Suprapubic skin (tissue), 4 donors: ENCODE results near the gene RBP5. TPM values are rescaled to one million over a fixed set of nuclear protein-coding genes. Genes with fewer than 3 reads are reported as not detected.
"Not testable (repeated sequence)": the region's sequence is repeated elsewhere in the genome, so short reads cannot be mapped to it uniquely, and the experiment has no call there.

Source experiments
- DNase-seq, 2 donors: peaks; one replicate each; pipeline ENCODE4 v3.0.0-alpha.2; 2019; ENCODE audit warnings: low spot score in 2 of 2
- H3K27ac ChIP-seq: fragments of 200-600 bp; sonication (generic); one replicate; pipeline ENCODE4 v1.5.1; 2019
- H3K27me3 ChIP-seq: fragments of 200-600 bp; sonication (generic); one replicate; pipeline ENCODE4 v1.5.1; 2019
- H3K36me3 ChIP-seq: fragments of 200-600 bp; sonication (generic); one replicate; pipeline ENCODE4 v1.5.1; 2019
- H3K4me1 ChIP-seq: fragments of 200-600 bp; sonication (generic); one replicate; pipeline ENCODE4 v1.5.1; 2019
- H3K4me3 ChIP-seq: fragments of 200-600 bp; sonication (generic); one replicate; pipeline ENCODE4 v1.5.1; 2019; ENCODE audit warnings: mild to moderate bottlenecking
- H3K9me3 ChIP-seq: fragments of 200-600 bp; sonication (generic); one replicate; pipeline ENCODE4 v1.5.1; 2019
- CTCF ChIP-seq, 2 donors: fragments of 200-600 bp in 1 of 2; fragments of 450-650 bp in 1 of 2; sonication (generic) in 1 of 2; IDR thresholded peaks; one replicate each; pipeline ENCODE4 v1.5.1; 2016 to 2019; ENCODE audit warnings: antibody characterized with exemption in 2 of 2, mild to moderate bottlenecking in 1 of 2, moderate library complexity in 1 of 2
- EP300 ChIP-seq: sonication (generic); formaldehyde crosslinking; IDR thresholded peaks from one replicate; pipeline ENCODE4 v1.6.1; 2017; ENCODE audit warnings: antibody characterized with exemption
- POLR2A ChIP-seq, 2 donors: fragments of 450-650 bp; IDR thresholded peaks; one replicate each; pipeline ENCODE4 v1.6.1; 2017; ENCODE audit warnings: antibody characterized with exemption in 2 of 2, mild to moderate bottlenecking in 2 of 2, moderate library complexity in 2 of 2
- POLR2AphosphoS5 ChIP-seq, 3 donors: sonication (generic); formaldehyde crosslinking; IDR thresholded peaks; one replicate each; pipeline ENCODE4 v1.6.1; 2017; ENCODE audit warnings: antibody characterized with exemption in 3 of 3
- WGBS: methylation state at CpG from one replicate; pipeline ENCODE4 v1.1.5; 2018; 5-methylcytosine and 5-hydroxymethylcytosine counted together
- total RNA-seq, 4 donors: library from RNA; depleted of rRNA; stranded (reverse); fragments of >200 nt; gene quantifications; one replicate each; pipeline ENCODE4 v1.1.0, GENCODE V29; 2016

The RBP5 gene
- total RNA-seq, 4 donors from 2014 or later, result 0.98 to 2.1 TPM; not detected in 2

- peaks cover 38% of the 10 kb centered on the region for H3K4me1 ChIP-seq
- no peaks in the 10 kb centered on the region for H3K9me3 ChIP-seq
- H3K36me3 ChIP-seq, result peaks cover 5% of the 10 kb centered on the region
- H3K27ac ChIP-seq, result peak within 1 kb of the TSS; percentile 97
- DNase-seq, result peak; percentile 96 to 97
- TF ChIP-seq POLR2A (IDR thresholded peaks at IDR 0.05), result no peak
- peak in 2 of 3 donors; percentile 81 to 84 for TF ChIP-seq POLR2AphosphoS5 (IDR thresholded peaks at IDR 0.05)
- peak; percentile 33 for TF ChIP-seq EP300
- TF ChIP-seq CTCF (IDR thresholded peaks at IDR 0.05), result peak; percentile 93 to 99
- 12% methylated on average over 22 of the region's 23 CpGs for WGBS
- H3K27me3 ChIP-seq, result no peaks in the 10 kb centered on the region
- H3K4me3 ChIP-seq, result peak within 1 kb of the TSS; percentile 63
These were observed 19.7 kb downstream of the RBP5 start, which contains the start of gene C1RL for GRCh38 chr12:7108796-7109571. Gene C1RL, minus strand, starts transcription at chr12:7109214. Its CDS starts 34 bp downstream, at chr12:7109180.

GRCh38 chr12:7108003-7108795 is 20.5 kb downstream of the RBP5 start:
- H3K4me3 ChIP-seq, result peak overlapping the region; percentile 63
- peaks cover 6% of the 10 kb centered on the region for H3K36me3 ChIP-seq
- TF ChIP-seq CTCF (IDR thresholded peaks at IDR 0.05), result no peak
- TF ChIP-seq POLR2A (IDR thresholded peaks at IDR 0.05), result peak in 1 of 2 donors; percentile 80
- peak in 1 of 3 donors; percentile 60 for TF ChIP-seq POLR2AphosphoS5 (IDR thresholded peaks at IDR 0.05)
- TF ChIP-seq EP300, result no peak
- peak; percentile 88 to 90 for DNase-seq
- H3K4me1 ChIP-seq, result peaks cover 33% of the 10 kb centered on the region
- peak overlapping the region; percentile 97 for H3K27ac ChIP-seq
- H3K9me3 ChIP-seq, result no peaks in the 10 kb centered on the region
- WGBS, result 16% methylated on average over 5 of the region's 30 CpGs
- H3K27me3 ChIP-seq, result no peaks in the 10 kb centered on the region

GRCh38 chr12:7107636-7108002 is 21.1 kb downstream of the RBP5 start:
- peak in 1 of 2 donors; percentile 33 for DNase-seq
- WGBS, result 28% methylated on average over 3 of the region's 3 CpGs
- Histone ChIP-seq H3K36me3 (peaks cover 6% of the 10 kb centered on the region), H3K9me3 (no peaks in the 10 kb centered on the region), H3K27me3 (no peaks in the 10 kb centered on the region), H3K4me3 (peak overlapping the region; percentile 63), H3K4me1 (peaks cover 31% of the 10 kb centered on the region), H3K27ac (peak overlapping the region; percentile 97)
- TF ChIP-seq POLR2AphosphoS5 (IDR thresholded peaks at IDR 0.05) (no peak), EP300 (no peak), POLR2A (IDR thresholded peaks at IDR 0.05) (no peak), CTCF (IDR thresholded peaks at IDR 0.05) (no peak)

- peak overlapping the region; percentile 97 for H3K27ac ChIP-seq
- 96% methylated on average over 5 of the region's 5 CpGs for WGBS
- H3K4me3 ChIP-seq, H3K9me3 ChIP-seq, H3K36me3 ChIP-seq, H3K27me3 ChIP-seq: not testable (repeated sequence)
- peaks cover 31% of the 10 kb centered on the region for H3K4me1 ChIP-seq
- peak in 1 of 2 donors; percentile 20 for DNase-seq
These were observed 21.5 kb downstream of the RBP5 start for GRCh38 chr12:7107181-7107580.

GRCh38 chr12:7106082-7106481 is 22.6 kb downstream of the RBP5 start:
- no peaks in the 10 kb centered on the region for H3K27me3 ChIP-seq
- H3K4me1 ChIP-seq, result peaks cover 31% of the 10 kb centered on the region
- no peak overlapping the region for H3K4me3 ChIP-seq
- TF ChIP-seq POLR2AphosphoS5 (IDR thresholded peaks at IDR 0.05), result no peak
- no peak for TF ChIP-seq CTCF (IDR thresholded peaks at IDR 0.05)
- no peak for TF ChIP-seq EP300
- no peak for TF ChIP-seq POLR2A (IDR thresholded peaks at IDR 0.05)
- H3K9me3 ChIP-seq, result no peaks in the 10 kb centered on the region
- DNase-seq, result no peak
- 94% methylated on average over 1 of the region's 1 CpG for WGBS
- H3K36me3 ChIP-seq, result peaks cover 6% of the 10 kb centered on the region
- no peak overlapping the region for H3K27ac ChIP-seq
